ENCODE data around the gene LRRC41.

DNA sequence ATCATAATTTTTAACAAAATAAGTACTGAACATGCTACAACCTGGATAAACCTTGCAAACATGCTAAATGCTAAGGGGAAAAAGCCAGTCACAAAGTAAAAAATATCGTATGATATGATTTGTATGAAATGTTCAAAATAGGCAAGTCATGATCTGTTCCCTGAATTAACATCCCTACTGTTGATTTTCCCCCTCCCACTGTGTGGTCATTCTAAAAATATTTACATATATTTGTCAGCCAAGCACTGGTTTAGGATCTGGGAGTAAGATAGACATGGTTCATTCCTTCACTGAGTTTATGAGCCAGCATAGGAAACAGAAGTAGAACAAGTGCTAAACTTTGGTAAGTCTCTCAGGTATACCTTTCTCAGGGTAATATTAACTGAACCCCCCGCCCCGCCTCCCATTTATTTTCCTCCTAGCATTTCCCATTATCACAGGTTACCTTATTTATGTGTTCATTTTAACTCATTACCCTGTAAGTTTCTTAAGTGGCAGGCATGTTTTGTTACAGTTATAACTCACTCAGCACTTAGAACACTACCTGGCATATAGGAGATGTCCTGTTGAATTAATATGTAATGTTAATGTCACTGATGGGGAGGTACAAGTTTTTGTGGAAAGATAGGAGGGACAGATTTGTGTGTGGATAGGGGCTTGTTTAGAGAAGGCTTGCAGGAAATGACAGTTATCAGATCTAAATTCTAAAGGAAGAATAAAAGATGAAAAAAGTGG lies 12.4 kb upstream of the LRRC41 start:
- TF ChIP-seq EZH2phosphoT487 (IDR thresholded peaks at IDR 0.05; ENCODE audit: unreplicated experiment) (no peak), POLR2AphosphoS5 (IDR thresholded peaks at IDR 0.05; ENCODE audit: low read depth) (no peak), ZNF331 (CRISPR knock-in tag; IDR thresholded peaks at IDR 0.05; ENCODE audit: low read depth) (no peak), CREB1 (CRISPR knock-in tag; IDR thresholded peaks at IDR 0.05; ENCODE audit: low read depth) (no peak), EZH2 (IDR thresholded peaks at IDR 0.05; ENCODE audit: low read depth, unreplicated experiment) (no peak), JUNB (IDR thresholded peaks at IDR 0.05; ENCODE audit: unreplicated experiment) (no peak), ZNF114 (CRISPR knock-in tag; IDR thresholded peaks at IDR 0.05) (no peak), STAT1 (IDR thresholded peaks at IDR 0.05; ENCODE audit: unreplicated experiment) (no peak)
- TF ChIP-seq, protein P1, sequence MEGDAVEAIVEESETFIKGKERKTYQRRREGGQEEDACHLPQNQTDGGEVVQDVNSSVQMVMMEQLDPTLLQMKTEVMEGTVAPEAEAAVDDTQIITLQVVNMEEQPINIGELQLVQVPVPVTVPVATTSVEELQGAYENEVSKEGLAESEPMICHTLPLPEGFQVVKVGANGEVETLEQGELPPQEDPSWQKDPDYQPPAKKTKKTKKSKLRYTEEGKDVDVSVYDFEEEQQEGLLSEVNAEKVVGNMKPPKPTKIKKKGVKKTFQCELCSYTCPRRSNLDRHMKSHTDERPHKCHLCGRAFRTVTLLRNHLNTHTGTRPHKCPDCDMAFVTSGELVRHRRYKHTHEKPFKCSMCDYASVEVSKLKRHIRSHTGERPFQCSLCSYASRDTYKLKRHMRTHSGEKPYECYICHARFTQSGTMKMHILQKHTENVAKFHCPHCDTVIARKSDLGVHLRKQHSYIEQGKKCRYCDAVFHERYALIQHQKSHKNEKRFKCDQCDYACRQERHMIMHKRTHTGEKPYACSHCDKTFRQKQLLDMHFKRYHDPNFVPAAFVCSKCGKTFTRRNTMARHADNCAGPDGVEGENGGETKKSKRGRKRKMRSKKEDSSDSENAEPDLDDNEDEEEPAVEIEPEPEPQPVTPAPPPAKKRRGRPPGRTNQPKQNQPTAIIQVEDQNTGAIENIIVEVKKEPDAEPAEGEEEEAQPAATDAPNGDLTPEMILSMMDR (conservative IDR thresholded peaks at IDR 0.05; ENCODE audit: low read depth in 2 of 2) = no peak
- TF ChIP-seq, protein P2, sequence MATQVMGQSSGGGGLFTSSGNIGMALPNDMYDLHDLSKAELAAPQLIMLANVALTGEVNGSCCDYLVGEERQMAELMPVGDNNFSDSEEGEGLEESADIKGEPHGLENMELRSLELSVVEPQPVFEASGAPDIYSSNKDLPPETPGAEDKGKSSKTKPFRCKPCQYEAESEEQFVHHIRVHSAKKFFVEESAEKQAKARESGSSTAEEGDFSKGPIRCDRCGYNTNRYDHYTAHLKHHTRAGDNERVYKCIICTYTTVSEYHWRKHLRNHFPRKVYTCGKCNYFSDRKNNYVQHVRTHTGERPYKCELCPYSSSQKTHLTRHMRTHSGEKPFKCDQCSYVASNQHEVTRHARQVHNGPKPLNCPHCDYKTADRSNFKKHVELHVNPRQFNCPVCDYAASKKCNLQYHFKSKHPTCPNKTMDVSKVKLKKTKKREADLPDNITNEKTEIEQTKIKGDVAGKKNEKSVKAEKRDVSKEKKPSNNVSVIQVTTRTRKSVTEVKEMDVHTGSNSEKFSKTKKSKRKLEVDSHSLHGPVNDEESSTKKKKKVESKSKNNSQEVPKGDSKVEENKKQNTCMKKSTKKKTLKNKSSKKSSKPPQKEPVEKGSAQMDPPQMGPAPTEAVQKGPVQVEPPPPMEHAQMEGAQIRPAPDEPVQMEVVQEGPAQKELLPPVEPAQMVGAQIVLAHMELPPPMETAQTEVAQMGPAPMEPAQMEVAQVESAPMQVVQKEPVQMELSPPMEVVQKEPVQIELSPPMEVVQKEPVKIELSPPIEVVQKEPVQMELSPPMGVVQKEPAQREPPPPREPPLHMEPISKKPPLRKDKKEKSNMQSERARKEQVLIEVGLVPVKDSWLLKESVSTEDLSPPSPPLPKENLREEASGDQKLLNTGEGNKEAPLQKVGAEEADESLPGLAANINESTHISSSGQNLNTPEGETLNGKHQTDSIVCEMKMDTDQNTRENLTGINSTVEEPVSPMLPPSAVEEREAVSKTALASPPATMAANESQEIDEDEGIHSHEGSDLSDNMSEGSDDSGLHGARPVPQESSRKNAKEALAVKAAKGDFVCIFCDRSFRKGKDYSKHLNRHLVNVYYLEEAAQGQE (IDR thresholded peaks at IDR 0.05; ENCODE audit: unreplicated experiment) = no peak
- TF ChIP-seq, protein P3, sequence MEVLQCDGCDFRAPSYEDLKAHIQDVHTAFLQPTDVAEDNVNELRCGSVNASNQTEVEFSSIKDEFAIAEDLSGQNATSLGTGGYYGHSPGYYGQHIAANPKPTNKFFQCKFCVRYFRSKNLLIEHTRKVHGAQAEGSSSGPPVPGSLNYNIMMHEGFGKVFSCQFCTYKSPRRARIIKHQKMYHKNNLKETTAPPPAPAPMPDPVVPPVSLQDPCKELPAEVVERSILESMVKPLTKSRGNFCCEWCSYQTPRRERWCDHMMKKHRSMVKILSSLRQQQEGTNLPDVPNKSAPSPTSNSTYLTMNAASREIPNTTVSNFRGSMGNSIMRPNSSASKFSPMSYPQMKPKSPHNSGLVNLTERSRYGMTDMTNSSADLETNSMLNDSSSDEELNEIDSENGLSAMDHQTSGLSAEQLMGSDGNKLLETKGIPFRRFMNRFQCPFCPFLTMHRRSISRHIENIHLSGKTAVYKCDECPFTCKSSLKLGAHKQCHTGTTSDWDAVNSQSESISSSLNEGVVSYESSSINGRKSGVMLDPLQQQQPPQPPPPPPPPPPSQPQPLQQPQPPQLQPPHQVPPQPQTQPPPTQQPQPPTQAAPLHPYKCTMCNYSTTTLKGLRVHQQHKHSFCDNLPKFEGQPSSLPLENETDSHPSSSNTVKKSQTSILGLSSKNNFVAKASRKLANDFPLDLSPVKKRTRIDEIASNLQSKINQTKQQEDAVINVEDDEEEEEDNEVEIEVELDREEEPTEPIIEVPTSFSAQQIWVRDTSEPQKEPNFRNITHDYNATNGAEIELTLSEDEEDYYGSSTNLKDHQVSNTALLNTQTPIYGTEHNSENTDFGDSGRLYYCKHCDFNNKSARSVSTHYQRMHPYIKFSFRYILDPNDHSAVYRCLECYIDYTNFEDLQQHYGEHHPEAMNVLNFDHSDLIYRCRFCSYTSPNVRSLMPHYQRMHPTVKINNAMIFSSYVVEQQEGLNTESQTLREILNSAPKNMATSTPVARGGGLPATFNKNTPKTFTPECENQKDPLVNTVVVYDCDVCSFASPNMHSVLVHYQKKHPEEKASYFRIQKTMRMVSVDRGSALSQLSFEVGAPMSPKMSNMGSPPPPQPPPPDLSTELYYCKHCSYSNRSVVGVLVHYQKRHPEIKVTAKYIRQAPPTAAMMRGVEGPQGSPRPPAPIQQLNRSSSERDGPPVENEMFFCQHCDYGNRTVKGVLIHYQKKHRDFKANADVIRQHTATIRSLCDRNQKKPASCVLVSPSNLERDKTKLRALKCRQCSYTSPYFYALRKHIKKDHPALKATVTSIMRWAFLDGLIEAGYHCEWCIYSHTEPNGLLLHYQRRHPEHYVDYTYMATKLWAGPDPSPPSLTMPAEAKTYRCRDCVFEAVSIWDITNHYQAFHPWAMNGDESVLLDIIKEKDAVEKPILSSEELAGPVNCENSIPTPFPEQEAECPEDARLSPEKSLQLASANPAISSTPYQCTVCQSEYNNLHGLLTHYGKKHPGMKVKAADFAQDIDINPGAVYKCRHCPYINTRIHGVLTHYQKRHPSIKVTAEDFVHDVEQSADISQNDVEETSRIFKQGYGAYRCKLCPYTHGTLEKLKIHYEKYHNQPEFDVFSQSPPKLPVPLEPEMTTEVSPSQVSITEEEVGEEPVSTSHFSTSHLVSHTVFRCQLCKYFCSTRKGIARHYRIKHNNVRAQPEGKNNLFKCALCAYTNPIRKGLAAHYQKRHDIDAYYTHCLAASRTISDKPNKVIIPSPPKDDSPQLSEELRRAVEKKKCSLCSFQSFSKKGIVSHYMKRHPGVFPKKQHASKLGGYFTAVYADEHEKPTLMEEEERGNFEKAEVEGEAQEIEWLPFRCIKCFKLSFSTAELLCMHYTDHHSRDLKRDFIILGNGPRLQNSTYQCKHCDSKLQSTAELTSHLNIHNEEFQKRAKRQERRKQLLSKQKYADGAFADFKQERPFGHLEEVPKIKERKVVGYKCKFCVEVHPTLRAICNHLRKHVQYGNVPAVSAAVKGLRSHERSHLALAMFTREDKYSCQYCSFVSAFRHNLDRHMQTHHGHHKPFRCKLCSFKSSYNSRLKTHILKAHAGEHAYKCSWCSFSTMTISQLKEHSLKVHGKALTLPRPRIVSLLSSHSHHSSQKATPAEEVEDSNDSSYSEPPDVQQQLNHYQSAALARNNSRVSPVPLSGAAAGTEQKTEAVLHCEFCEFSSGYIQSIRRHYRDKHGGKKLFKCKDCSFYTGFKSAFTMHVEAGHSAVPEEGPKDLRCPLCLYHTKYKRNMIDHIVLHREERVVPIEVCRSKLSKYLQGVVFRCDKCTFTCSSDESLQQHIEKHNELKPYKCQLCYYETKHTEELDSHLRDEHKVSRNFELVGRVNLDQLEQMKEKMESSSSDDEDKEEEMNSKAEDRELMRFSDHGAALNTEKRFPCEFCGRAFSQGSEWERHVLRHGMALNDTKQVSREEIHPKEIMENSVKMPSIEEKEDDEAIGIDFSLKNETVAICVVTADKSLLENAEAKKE (CRISPR knock-in tag; IDR thresholded peaks at IDR 0.05) = no peak
- TF ChIP-seq, protein P4, sequence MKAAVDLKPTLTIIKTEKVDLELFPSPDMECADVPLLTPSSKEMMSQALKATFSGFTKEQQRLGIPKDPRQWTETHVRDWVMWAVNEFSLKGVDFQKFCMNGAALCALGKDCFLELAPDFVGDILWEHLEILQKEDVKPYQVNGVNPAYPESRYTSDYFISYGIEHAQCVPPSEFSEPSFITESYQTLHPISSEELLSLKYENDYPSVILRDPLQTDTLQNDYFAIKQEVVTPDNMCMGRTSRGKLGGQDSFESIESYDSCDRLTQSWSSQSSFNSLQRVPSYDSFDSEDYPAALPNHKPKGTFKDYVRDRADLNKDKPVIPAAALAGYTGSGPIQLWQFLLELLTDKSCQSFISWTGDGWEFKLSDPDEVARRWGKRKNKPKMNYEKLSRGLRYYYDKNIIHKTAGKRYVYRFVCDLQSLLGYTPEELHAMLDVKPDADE (IDR thresholded peaks at IDR 0.05) = no peak

All from GM23338 (cell line).